SK-N-SH (cell line): ENCODE measurements around the gene LDAH. TPM values are rescaled to one million over a fixed set of nuclear protein-coding genes. Genes with fewer than 3 reads are reported as not detected.

ENCODE experiments used
- CTCF ChIA-PET: fragments of 300-600, 350-600 bp; formaldehyde crosslinking; extraction: SDS; loops from one replicate; lab custom pipeline; 2021; lab: Yijun Ruan, JAX
- POLR2A ChIA-PET: fragments of 350-600 bp; sonication (Branson Sonifier 250); formaldehyde crosslinking; extraction: SDS; loops from one replicate; lab custom pipeline; 2020; ENCODE audit warnings: antibody characterized with exemption, inconsistent platforms; lab: Yijun Ruan, JAX
- DNase-seq: peaks from one replicate; pipeline ENCODE4 v3.0.0; 2012
- H2AFZ ChIP-seq: fragments of 200-600 bp; sonication (generic); 2 replicates; pipeline ENCODE4 v1.8.1; 2016; ENCODE audit warnings: antibody characterized with exemption, mild to moderate bottlenecking, low read depth
- H3F3A ChIP-seq: fragments of 200-600 bp; sonication (generic); replicated peaks from 2 replicates; pipeline ENCODE3; 2016; ENCODE audit warnings: antibody characterized with exemption, mild to moderate bottlenecking; ENCODE audit not compliant: insufficient read depth
- H3K27ac ChIP-seq, 2 experiments: fragments of 200-500 bp in 1 of 2; fragments of 200-600 bp in 1 of 2; sonication (Bioruptor generic) in 1 of 2; sonication (generic), shearing (Covaris generic) in 1 of 2; 2 replicates each; pipeline versions ENCODE4 v1.5.1 to v1.6.1; 2014 to 2016; ENCODE audit warnings: low read depth in 2 of 2, inconsistent platforms in 1 of 2, low read length in 1 of 2, mild to moderate bottlenecking in 1 of 2, mixed read lengths in 1 of 2
- H3K27me3 ChIP-seq: fragments of 200-600 bp; sonication (generic), shearing (Covaris generic); 2 replicates; pipeline ENCODE4 v1.6.1; 2016; ENCODE audit warnings: mixed run types; ENCODE audit not compliant: insufficient read depth
- H3K36me3 ChIP-seq, 2 experiments: fragments of 200-500 bp in 1 of 2; fragments of 200-600 bp in 1 of 2; sonication (Bioruptor generic) in 1 of 2; sonication (generic) in 1 of 2; replicated peaks in 1 of 2; 2 replicates each; pipeline versions ENCODE3 to v1.5.1; 2014 to 2016; ENCODE audit warnings: low read length in 1 of 2, mild to moderate bottlenecking in 1 of 2; ENCODE audit not compliant: insufficient read depth in 2 of 2, control insufficient read depth in 1 of 2
- H3K4me1 ChIP-seq, 2 experiments: fragments of 200-500 bp in 1 of 2; fragments of 200-600 bp in 1 of 2; sonication (Bioruptor generic) in 1 of 2; sonication (generic), shearing (Covaris generic) in 1 of 2; 2 replicates each; pipeline versions ENCODE4 v1.5.1 to v1.6.1; 2014 to 2016; ENCODE audit warnings: low read depth in 1 of 2, low read length in 1 of 2, mixed run types in 1 of 2; ENCODE audit not compliant: insufficient read depth in 2 of 2, control insufficient read depth in 1 of 2
- H3K4me2 ChIP-seq: fragments of 200-600 bp; sonication (generic), shearing (Covaris generic); 2 replicates; pipeline ENCODE4 v1.6.1; 2017; ENCODE audit warnings: mixed run types
- H3K4me3 ChIP-seq, 2 experiments: fragments of 200-500 bp in 1 of 2; fragments of 200-600 bp in 1 of 2; sonication (Bioruptor generic) in 1 of 2; sonication (generic), shearing (Covaris generic) in 1 of 2; 2 replicates each; pipeline versions ENCODE4 v1.5.1 to v1.8.1; 2014 to 2016; ENCODE audit warnings: low read depth in 2 of 2, inconsistent platforms in 1 of 2, low read length in 1 of 2, mild to moderate bottlenecking in 1 of 2, mixed read lengths in 1 of 2, moderate library complexity in 1 of 2
- H3K79me2 ChIP-seq: fragments of 200-600 bp; sonication (generic); 2 replicates; pipeline ENCODE4 v1.8.1; 2017; ENCODE audit warnings: mild to moderate bottlenecking; ENCODE audit not compliant: insufficient read depth
- H3K9ac ChIP-seq: fragments of 200-600 bp; sonication (generic); 2 replicates; pipeline ENCODE4 v1.6.1; 2017; ENCODE audit warnings: mixed run types
- H3K9me2 ChIP-seq: fragments of 200-600 bp; sonication (generic); 2 replicates; pipeline ENCODE4 v1.6.1; 2017; ENCODE audit warnings: mixed run types
- H3K9me3 ChIP-seq: fragments of 200-600 bp; sonication (generic); 2 replicates; pipeline ENCODE4 v1.6.1; 2017; ENCODE audit warnings: mixed run types, mild to moderate bottlenecking, moderate library complexity
- H4K20me1 ChIP-seq: fragments of 200-600 bp; sonication (generic); 2 replicates; pipeline ENCODE4 v1.6.1; 2017; ENCODE audit warnings: mild to moderate bottlenecking, mixed run types; ENCODE audit not compliant: insufficient read depth
- CTCF ChIP-seq: fragments of 200-600 bp; sonication (generic); IDR thresholded peaks from 2 replicates; pipeline ENCODE4 v1.6.1; 2017; ENCODE audit warnings: antibody characterized with exemption, mild to moderate bottlenecking, moderate library complexity
- EZH2phosphoT487 ChIP-seq: fragments of 200-600 bp; sonication (generic); IDR thresholded peaks from 2 replicates; pipeline ENCODE4 v1.6.1; 2017; ENCODE audit warnings: low read depth, mixed run types, mild to moderate bottlenecking, antibody characterized with exemption, moderate library complexity, borderline replicate concordance
- FOXM1 ChIP-seq: IDR thresholded peaks from 2 replicates; pipeline ENCODE4 v1.4.0; 2012; ENCODE audit warnings: low read depth, mild to moderate bottlenecking
- GABPA ChIP-seq: IDR thresholded peaks from 2 replicates; pipeline ENCODE4 v1.4.0; 2012; ENCODE audit warnings: low read depth, mild to moderate bottlenecking
- GATA2 ChIP-seq: sonication (generic); formaldehyde crosslinking; IDR thresholded peaks from 2 replicates; pipeline ENCODE4 v1.5.0; 2020; ENCODE audit warnings: mild to moderate bottlenecking, missing genetic modification reagents
- IRF3 ChIP-seq: fragments of 150-350 bp; IDR thresholded peaks from 2 replicates; pipeline ENCODE4 v1.6.1; 2016; ENCODE audit warnings: mild to moderate bottlenecking, low read depth, low read length
- JUND ChIP-seq: IDR thresholded peaks from 2 replicates; pipeline ENCODE4 v1.4.0; 2012
- MAX ChIP-seq: IDR thresholded peaks from 2 replicates; pipeline ENCODE4 v1.4.0; 2012; ENCODE audit warnings: low read depth
- NFIC ChIP-seq: IDR thresholded peaks from 2 replicates; pipeline ENCODE4 v1.4.0; 2012; ENCODE audit warnings: borderline replicate concordance
- NRF1 ChIP-seq: IDR thresholded peaks from 2 replicates; pipeline ENCODE4 v1.6.1; 2012; ENCODE audit warnings: low read depth, mild to moderate bottlenecking, low read length
- REST ChIP-seq: IDR thresholded peaks from 2 replicates; pipeline ENCODE4 v1.6.1; 2012; ENCODE audit warnings: mild to moderate bottlenecking, low read depth, low read length, moderate library complexity
- TAF1 ChIP-seq: IDR thresholded peaks from 2 replicates; pipeline ENCODE4 v1.6.1; 2012; ENCODE audit warnings: low read depth, mild to moderate bottlenecking, low read length, moderate library complexity, borderline replicate concordance
- TCF12 ChIP-seq: IDR thresholded peaks from 2 replicates; pipeline ENCODE4 v1.4.0; 2012
- USF2 ChIP-seq: fragments of 150-350 bp; IDR thresholded peaks from 2 replicates; pipeline ENCODE4 v1.6.1; 2017; ENCODE audit warnings: antibody characterized with exemption, low read length, low read depth, borderline replicate concordance
- ZBTB33 ChIP-seq: IDR thresholded peaks from 2 replicates; pipeline ENCODE4 v1.4.0; 2012; ENCODE audit warnings: low read depth, borderline replicate concordance
- WGBS: methylation state at CpG from one replicate; pipeline ENCODE4 v1.1.6; 2017; ENCODE audit warnings: low lambda C conversion rate; 5-methylcytosine and 5-hydroxymethylcytosine counted together
- polyA plus RNA-seq, 3 experiments: library from polyadenylated mRNA; depleted of rRNA; stranded (reverse); fragments of >200 nt; gene quantifications; 2 replicates each; pipeline ENCODE4 v1.2.3, GENCODE V29; 2012

Gene LDAH
- polyA plus RNA-seq, 1 of the 3 experiments (the other 2 are of a cell fraction): 12.7 TPM

GRCh38 chr2:20815216-20815615 is 7.7 kb downstream of the LDAH start:
- no peaks in the 10 kb centered on the region for H3K27me3 ChIP-seq
- H3F3A ChIP-seq: no peaks in the 10 kb centered on the region
- H3K79me2 ChIP-seq: peaks cover 50% of the 10 kb centered on the region
- peaks cover 5 to 9% of the 10 kb centered on the region in 2 experiments for H3K36me3 ChIP-seq
- H3K9me3 ChIP-seq: no peaks in the 10 kb centered on the region
- TF ChIP-seq NFIC: no peak
- TF ChIP-seq MAX: no peak
- TF ChIP-seq NRF1: no peak
- TF ChIP-seq GATA2 (CRISPR knock-in tag): no peak
- TF ChIP-seq GABPA: no peak
- no peak for TF ChIP-seq EZH2phosphoT487
- TF ChIP-seq TCF12: no peak
- no peak for TF ChIP-seq JUND
- no peak for TF ChIP-seq CTCF
- TF ChIP-seq FOXM1: no peak
- H3K4me1 ChIP-seq: no peaks in the 10 kb centered on the region
- no peak overlapping the region for H3K27ac ChIP-seq
- no peak for DNase-seq
- H3K9me2 ChIP-seq: no peaks in the 10 kb centered on the region; the same call in 1 of the 2 replicates
- CTCF ChIA-PET: no interaction called here
- no peak overlapping the region for H3K4me2 ChIP-seq
- POLR2A ChIA-PET: no interaction called here
- no peak overlapping the region for H3K9ac ChIP-seq
- WGBS: 92% methylated on average over 1 of the region's 1 CpG
- no peak overlapping the region for H3K4me3 ChIP-seq
- H2AFZ ChIP-seq: no peak overlapping the region
- H4K20me1 ChIP-seq: no peaks in the 10 kb centered on the region

GRCh38 chr2:20812779-20813178 is 10.1 kb downstream of the LDAH start:
- H3F3A ChIP-seq: no peaks in the 10 kb centered on the region
- no peaks in the 10 kb centered on the region for H3K9me3 ChIP-seq
- H2AFZ ChIP-seq: no peak overlapping the region
- WGBS: 97% methylated on average over 2 of the region's 2 CpGs
- POLR2A ChIA-PET: no interaction called here
- no peak for DNase-seq
- H3K9me2 ChIP-seq: no peaks in the 10 kb centered on the region; the same call in 1 of the 2 replicates
- H3K4me3 ChIP-seq: no peak overlapping the region
- peaks cover 35% of the 10 kb centered on the region for H3K79me2 ChIP-seq
- H3K27ac ChIP-seq: no peak overlapping the region
- H3K9ac ChIP-seq: no peak overlapping the region
- CTCF ChIA-PET: interaction anchor here (1.0 to 1.7 kb wide), 2 partner anchors 31 to 151 kb away, joined by 3 to 11 read pairs; no protein-coding TSS in a partner anchor
- H4K20me1 ChIP-seq: no peaks in the 10 kb centered on the region
- H3K36me3 ChIP-seq: peaks cover 5 to 7% of the 10 kb centered on the region in 2 experiments
- H3K4me2 ChIP-seq: no peak overlapping the region
- H3K4me1 ChIP-seq: no peaks in the 10 kb centered on the region
- H3K27me3 ChIP-seq: no peaks in the 10 kb centered on the region
- TF ChIP-seq IRF3 (no peak), REST (no peak), USF2 (no peak), ZBTB33 (no peak), TAF1 (no peak)
